ENCODE measurements around the gene CBX3.
"Not testable (repeated sequence)": the region's sequence is repeated elsewhere in the genome, so short reads cannot be mapped to it uniquely, and the experiment has no call there.

CBX3 gene

GRCh38 chr7:26188206-26188956 lies 13.2 kb upstream of the CBX3 start:
- no peak for DNase-seq (ENCODE audit: low read depth)

- no peak for DNase-seq (ENCODE audit: low read depth)
These were observed 12.5 kb upstream of the CBX3 start for GRCh38 chr7:26188957-26189541.

- no peak for DNase-seq (ENCODE audit: low read depth)
These were observed 11.8 kb upstream of the CBX3 start for GRCh38 chr7:26189697-26190096.

- DNase-seq (ENCODE audit: low read depth): no peak
These were observed 11.1 kb upstream of the CBX3 start for GRCh38 chr7:26190417-26190869.

- no peak for DNase-seq (ENCODE audit: low read depth)
These were observed 10.1 kb upstream of the CBX3 start for GRCh38 chr7:26191233-26191973.

- DNase-seq (ENCODE audit: low read depth): no peak
These were observed 9.5 kb upstream of the CBX3 start for GRCh38 chr7:26191974-26192479.

GRCh38 chr7:26192485-26193087 lies 9.0 kb upstream of the CBX3 start:
- no peak for DNase-seq (ENCODE audit: low read depth)

GRCh38 chr7:26193432-26194207 lies 7.9 kb upstream of the CBX3 start:
- DNase-seq (ENCODE audit: low read depth): no peak

- not testable (repeated sequence) for DNase-seq (ENCODE audit: low read depth)
These were observed 6.8 kb upstream of the CBX3 start for GRCh38 chr7:26194764-26195163.

- DNase-seq (ENCODE audit: low read depth): no peak
These were observed 6.4 kb upstream of the CBX3 start for GRCh38 chr7:26195182-26195581.

- no peak for DNase-seq (ENCODE audit: low read depth)
These were observed 5.5 kb upstream of the CBX3 start for GRCh38 chr7:26195867-26196657.

- DNase-seq (ENCODE audit: low read depth): no peak
These were observed 4.1 kb upstream of the CBX3 start for GRCh38 chr7:26197153-26198115.

GRCh38 chr7:26198133-26198780 lies 3.3 kb upstream of the CBX3 start:
- DNase-seq (ENCODE audit: low read depth): no peak

GRCh38 chr7:26198781-26199169 lies 2.8 kb upstream of the CBX3 start:
- DNase-seq (ENCODE audit: low read depth): no peak

- DNase-seq (ENCODE audit: low read depth): peak; percentile 52
These were observed 2.1 kb upstream of the CBX3 start for GRCh38 chr7:26199301-26200037.

- DNase-seq (ENCODE audit: low read depth): peak; percentile 69
These were observed 1.5 kb upstream of the CBX3 start for GRCh38 chr7:26200038-26200443.

GRCh38 chr7:26200444-26201246 lies 900 bp upstream of the CBX3 start, which contains the start of gene HNRNPA2B1:
Gene HNRNPA2B1 (minus strand): TSS chr7:26200746. CDS start chr7:26200577, 169 bp downstream.
- DNase-seq (ENCODE audit: low read depth): peak; percentile 94

Measured in stimulated activated CD8-positive, alpha-beta memory T cell treated with anti-CD3 and anti-CD28 coated beads, Interleukin-4, amount 100 ng/mL, for 24 hours (primary cell).